B cell (primary cell): ENCODE data around the gene FZD2. TPM values are rescaled to one million over a fixed set of nuclear protein-coding genes. Genes with fewer than 3 reads are reported as not detected.

Source experiments
- polyA plus RNA-seq: library from polyadenylated mRNA; depleted of rRNA; stranded (reverse); fragments of >200 nt; gene quantifications from 2 replicates; pipeline ENCODE4 v1.2.3, GENCODE V29; 2012
- total RNA-seq, 2 donors: library from RNA; stranded (reverse); fragments of 120-200 nt in 1 of 2; gene quantifications; 1 replicate in 1 of 2; 2 replicates in 1 of 2; pipeline versions ENCODE4 v1.2.3 to v1.2.4, GENCODE V29; 2013 to 2022

Gene FZD2
- total and polyA plus RNA-seq, 2 donors (not counting 1 experiment from before 2014, with no cell fraction given): 1.6 to 2.5 TPM

Other genes with a start within 250 kb of the FZD2 start
- gene RUNDC3A, start 248.9 kb upstream of the FZD2 start, total RNA-seq: not detected in 2 replicates
- gene RUNDC3A, start 248.9 kb upstream of the FZD2 start, polyA plus RNA-seq: 0.07 and 0.19 TPM in 2 replicates
- gene SLC25A39, start 232.7 kb upstream of the FZD2 start, total RNA-seq: 86.6 and 88.4 TPM in 2 replicates
- 142 and 160 TPM in 2 replicates for gene SLC25A39, start 232.7 kb upstream of the FZD2 start, polyA plus RNA-seq
- gene GRN, start 212.2 kb upstream of the FZD2 start, total RNA-seq: 185 and 187 TPM in 2 replicates
- 144 and 226 TPM in 2 replicates for gene GRN, start 212.2 kb upstream of the FZD2 start, polyA plus RNA-seq
- 0.69 and 1.00 TPM in 2 replicates for gene FAM171A2, start 193.6 kb upstream of the FZD2 start, total RNA-seq
- 0.13 and 0.18 TPM in 2 replicates for gene FAM171A2, start 193.6 kb upstream of the FZD2 start, polyA plus RNA-seq
- 0.20 and 0.78 TPM in 2 replicates for gene ITGA2B, start 167.8 kb upstream of the FZD2 start, total RNA-seq
- 0.15 and 1.3 TPM in 2 replicates for gene ITGA2B, start 167.8 kb upstream of the FZD2 start, polyA plus RNA-seq
- 83.4 and 105 TPM in 2 replicates for gene GPATCH8, start 54.1 kb upstream of the FZD2 start, total RNA-seq
- gene GPATCH8, start 54.1 kb upstream of the FZD2 start, polyA plus RNA-seq: 26.3 and 28.3 TPM in 2 replicates
- gene MEIOC, start 99.0 kb downstream of the FZD2 start, total RNA-seq: 0.12 and 0.29 TPM in 2 replicates
- 0.10 TPM in 1 of 2 replicates, not detected in the other for gene MEIOC, start 99.0 kb downstream of the FZD2 start, polyA plus RNA-seq
- 21.9 and 22.7 TPM in 2 replicates for gene CCDC43, start 132.3 kb downstream of the FZD2 start, total RNA-seq
- gene CCDC43, start 132.3 kb downstream of the FZD2 start, polyA plus RNA-seq: 3.3 and 5.9 TPM in 2 replicates
- 13.8 and 15.9 TPM in 2 replicates for gene DBF4B, start 151.2 kb downstream of the FZD2 start, total RNA-seq
- gene DBF4B, start 151.2 kb downstream of the FZD2 start, polyA plus RNA-seq: 7.3 and 10.9 TPM in 2 replicates
- 0.34 and 0.39 TPM in 2 replicates for gene ADAM11, start 201.5 kb downstream of the FZD2 start, total RNA-seq
- 0.62 and 1.00 TPM in 2 replicates for gene ADAM11, start 201.5 kb downstream of the FZD2 start, polyA plus RNA-seq